Right lung (tissue), 5 donors: ENCODE measurements around the gene CSK. TPM values are rescaled to one million over a fixed set of nuclear protein-coding genes. Genes with fewer than 3 reads are reported as not detected.

ENCODE experiments used
- DNase-seq, 2 donors: peaks; one replicate each; pipeline ENCODE4 v3.0.0-alpha.2; 2013
- polyA plus RNA-seq, 5 donors: library from polyadenylated mRNA; unstranded; fragments of 120-200 nt; gene quantifications; one replicate each; pipeline versions ENCODE4 v1.2.1 to v1.2.3, GENCODE V29; 2013; ENCODE audit warnings: inconsistent platforms in 1 of 5, low replicate concordance in 1 of 5; ENCODE audit not compliant: insufficient read length in 5 of 5, insufficient read depth in 1 of 5

The CSK gene
- polyA plus RNA-seq, 5 donors = 35.6 to 56.6 (median 38.0) TPM

GRCh38 chr15:74825866-74826265, 44.0 kb downstream of the CSK start:
- DNase-seq = no peak

- DNase-seq = no peak
Observed at GRCh38 chr15:74826364-74826819, 44.5 kb downstream of the CSK start, which contains the start of gene CPLX3. Gene CPLX3, plus strand, starts transcription at chr15:74826627. Its CDS starts 77 bp downstream, at chr15:74826704.

GRCh38 chr15:74826921-74827320, 45.0 kb downstream of the CSK start:
- no peak for DNase-seq

GRCh38 chr15:74827614-74828013, 45.7 kb downstream of the CSK start:
- DNase-seq = no peak

GRCh38 chr15:74828835-74829234, 47.0 kb downstream of the CSK start:
- no peak for DNase-seq

GRCh38 chr15:74829486-74829885, 47.6 kb downstream of the CSK start:
- no peak for DNase-seq

GRCh38 chr15:74829991-74830390, 48.1 kb downstream of the CSK start:
- no peak for DNase-seq

- no peak for DNase-seq
Observed at GRCh38 chr15:74830868-74831267, 49.0 kb downstream of the CSK start.

GRCh38 chr15:74831813-74832495, 50.1 kb downstream of the CSK start:
- no peak for DNase-seq

GRCh38 chr15:74832826-74833225, 50.9 kb downstream of the CSK start:
- DNase-seq = no peak

GRCh38 chr15:74833376-74834107, 51.7 kb downstream of the CSK start:
- no peak for DNase-seq

GRCh38 chr15:74835312-74835823, 53.5 kb downstream of the CSK start:
- DNase-seq = no peak

GRCh38 chr15:74836846-74837245, 55.0 kb downstream of the CSK start:
- no peak for DNase-seq

GRCh38 chr15:74837482-74838136, 55.7 kb downstream of the CSK start:
- DNase-seq = no peak

GRCh38 chr15:74838137-74838516, 56.2 kb downstream of the CSK start:
- no peak for DNase-seq

- no peak for DNase-seq
Observed at GRCh38 chr15:74838746-74839525, 57.1 kb downstream of the CSK start.

- DNase-seq = no peak
Observed at GRCh38 chr15:74839526-74840395, 57.9 kb downstream of the CSK start.

GRCh38 chr15:74840851-74841775, 59.2 kb downstream of the CSK start:
- no peak for DNase-seq

GRCh38 chr15:74841891-74842373, 60.1 kb downstream of the CSK start:
- DNase-seq = no peak
